Urinary bladder (tissue), 4 donors: ENCODE results near the gene ATP11A. TPM values are rescaled to one million over a fixed set of nuclear protein-coding genes. Genes with fewer than 3 reads are reported as not detected.
"Not testable (repeated sequence)": the region's sequence is repeated elsewhere in the genome, so short reads cannot be mapped to it uniquely, and the experiment has no call there.

Experiments
- DNase-seq: peaks from one replicate; pipeline ENCODE4 v3.0.0-alpha.2; 2015; ENCODE audit errors: extremely low spot score
- H3K27ac ChIP-seq: one replicate; pipeline ENCODE4 v1.5.1; 2013; ENCODE audit warnings: low read depth, mild to moderate bottlenecking, moderate library complexity
- H3K36me3 ChIP-seq: one replicate; pipeline ENCODE4 v1.6.1; 2013; ENCODE audit warnings: mild to moderate bottlenecking, moderate library complexity; ENCODE audit not compliant: insufficient read depth
- H3K4me1 ChIP-seq: one replicate; pipeline ENCODE4 v1.6.1; 2013; ENCODE audit warnings: mild to moderate bottlenecking, moderate library complexity; ENCODE audit not compliant: insufficient read depth
- H3K4me3 ChIP-seq: one replicate; pipeline ENCODE4 v1.5.1; 2013; ENCODE audit warnings: low read depth, low read length
- WGBS: extraction: QIAGEN DNeasy Blood & Tissue Kit; methylation state at CpG from one replicate; pipeline ENCODE4 v1.1.7; 2013; 5-methylcytosine and 5-hydroxymethylcytosine counted together
- polyA plus RNA-seq: library from polyadenylated mRNA; stranded (reverse); fragments of 200-250 nt; gene quantifications from one replicate; pipeline ENCODE4 v1.2.3, GENCODE V29; 2013
- total RNA-seq: library from RNA; depleted of rRNA; stranded (reverse); fragments of >200 nt; gene quantifications from one replicate; pipeline ENCODE4 v1.2.3, GENCODE V29; 2014
- donor health status: healthy with polysubstance abuse.
- donor health status: healthy.

Gene ATP11A
- total and polyA plus RNA-seq, 2 donors, result 11.4 to 26.2 TPM

DNA sequence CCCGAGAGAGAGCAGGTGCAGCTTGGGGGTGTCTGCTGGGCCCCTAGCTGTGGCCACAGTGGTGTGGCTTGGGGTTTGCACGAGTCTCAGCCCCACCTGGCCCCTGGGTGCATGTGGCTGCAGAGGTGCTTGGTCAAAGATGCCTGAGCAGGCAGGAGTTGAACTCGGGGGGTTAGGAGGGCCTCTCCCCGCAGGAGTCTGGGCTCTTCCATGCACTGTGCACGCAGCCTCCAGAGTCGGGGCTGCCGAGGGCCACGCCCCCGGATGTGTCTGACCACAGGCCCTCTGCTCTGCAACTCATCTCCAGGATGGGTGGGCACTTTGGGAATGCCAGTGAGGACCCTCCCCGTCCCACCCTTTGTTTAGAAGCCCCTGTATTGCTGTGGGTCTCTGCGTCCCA is 187.7 kb downstream of the ATP11A start:
- no peak for DNase-seq
- 93% methylated on average over 11 of the region's 11 CpGs for WGBS

DNA sequence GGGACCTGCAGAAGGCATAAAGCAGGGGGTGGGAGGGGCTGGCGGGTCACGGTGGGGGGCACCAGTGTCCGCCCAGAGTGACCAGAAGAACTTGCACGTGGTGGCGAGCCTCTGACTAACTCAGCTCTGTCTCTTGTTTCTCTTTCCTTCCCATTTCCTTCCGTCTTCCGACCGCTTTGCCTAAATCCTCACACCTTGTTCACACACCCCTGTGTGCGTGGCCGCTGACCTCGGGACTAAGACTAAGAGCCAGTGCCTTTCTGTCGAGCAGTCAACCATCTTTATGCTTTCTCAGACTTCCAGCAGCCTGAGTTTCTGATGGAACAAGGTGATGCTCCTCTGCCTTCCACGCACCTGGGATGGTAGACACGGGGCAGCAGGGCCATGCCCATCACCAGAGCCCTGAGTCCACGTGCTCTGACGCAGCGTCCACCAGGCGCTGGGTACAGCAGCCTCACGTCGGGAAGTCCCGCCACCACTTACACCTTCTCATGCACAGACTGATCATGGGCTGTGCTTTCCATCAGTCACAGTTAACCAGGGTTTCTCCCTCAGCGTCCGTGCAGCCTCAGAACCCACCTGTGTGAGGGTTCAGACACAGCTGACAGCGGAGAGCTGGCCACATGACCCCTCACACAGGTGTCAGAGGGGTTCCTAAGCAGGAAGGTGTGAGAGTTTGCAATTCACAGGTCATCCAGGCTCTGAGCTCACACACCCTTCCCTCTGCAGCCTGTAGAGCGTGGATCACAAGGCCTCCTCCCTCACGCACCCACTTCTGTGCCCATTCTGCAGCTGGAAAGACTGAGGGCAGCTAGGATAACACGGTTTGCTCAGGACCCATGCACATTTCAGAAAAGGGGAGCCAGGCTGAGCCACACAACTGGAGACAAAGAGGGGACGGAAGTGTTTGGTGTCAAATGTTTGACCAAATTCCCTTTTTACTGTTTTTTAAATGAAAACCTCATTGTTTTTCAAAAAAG is 188.4 kb downstream of the ATP11A start:
- DNase-seq, result no peak
- Histone ChIP-seq H3K36me3 (peaks cover 1% of the 10 kb centered on the region), H3K27ac (no peak overlapping the region), H3K4me1 (no peaks in the 10 kb centered on the region), H3K4me3 (no peak overlapping the region)
- 96% methylated on average over 28 of the region's 28 CpGs for WGBS

More for the DNA sequence above, 187.7 kb downstream of the ATP11A start:
- Histone ChIP-seq H3K4me3 (no peak overlapping the region), H3K36me3 (peaks cover 1% of the 10 kb centered on the region), H3K27ac (no peak overlapping the region), H3K4me1 (no peaks in the 10 kb centered on the region)

DNA sequence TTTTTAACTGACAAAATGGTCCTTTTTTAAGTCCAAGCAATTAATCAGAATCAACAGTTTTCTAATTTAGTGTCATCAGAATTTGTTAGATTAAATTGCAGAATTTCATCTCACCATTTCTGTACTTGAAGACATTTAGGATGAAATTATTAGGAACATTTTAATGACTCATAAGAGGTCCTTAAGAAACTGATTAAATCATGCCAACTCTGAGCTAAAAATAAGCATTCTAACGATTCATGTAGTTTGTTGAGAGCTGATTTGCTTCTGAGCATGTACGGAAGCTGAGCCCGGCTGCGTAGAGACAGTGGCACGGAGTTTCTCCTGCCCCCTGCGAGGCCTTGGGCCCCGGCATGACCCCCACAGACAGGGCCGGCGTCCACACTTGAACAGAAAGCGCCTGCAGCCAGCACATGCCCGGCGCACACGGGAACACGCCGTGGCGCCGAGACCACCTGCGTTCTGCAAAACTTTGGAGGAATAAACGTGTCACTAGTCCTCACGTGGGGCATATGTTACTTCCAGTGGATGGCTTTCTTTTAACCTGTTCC is 189.5 kb downstream of the ATP11A start:
- WGBS, result 79% methylated on average over 20 of the region's 20 CpGs
- Histone ChIP-seq H3K27ac (no peak overlapping the region), H3K4me1 (no peaks in the 10 kb centered on the region), H3K36me3 (peaks cover 1% of the 10 kb centered on the region), H3K4me3 (no peak overlapping the region)
- no peak for DNase-seq

DNA sequence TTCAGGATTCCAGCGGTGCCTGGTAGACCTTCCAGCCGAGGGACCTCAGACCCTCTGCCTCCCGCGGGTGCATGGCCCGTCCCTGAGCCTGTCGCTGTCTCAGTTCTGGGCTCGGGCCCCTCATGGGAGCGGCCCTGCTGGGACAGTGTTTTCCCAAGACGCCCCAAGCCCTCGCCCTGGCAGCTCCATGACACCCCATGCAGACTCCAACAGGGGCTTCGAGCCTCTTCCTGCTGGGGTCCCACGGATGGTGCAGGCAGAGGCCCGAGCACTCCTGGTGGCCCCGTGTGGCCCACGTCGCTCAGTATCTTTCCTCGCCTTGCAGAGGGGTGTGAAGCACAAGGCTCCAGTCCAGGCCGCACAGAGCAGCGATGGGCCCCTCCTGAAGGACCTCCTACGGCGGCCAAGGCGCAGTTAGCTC is 190.4 kb downstream of the ATP11A start:
- H3K4me3 ChIP-seq, result no peak overlapping the region
- no peaks in the 10 kb centered on the region for H3K4me1 ChIP-seq
- DNase-seq, result no peak
- WGBS, result 97% methylated on average over 22 of the region's 22 CpGs
- H3K27ac ChIP-seq, result no peak overlapping the region
- H3K36me3 ChIP-seq, result peaks cover 1% of the 10 kb centered on the region

DNA sequence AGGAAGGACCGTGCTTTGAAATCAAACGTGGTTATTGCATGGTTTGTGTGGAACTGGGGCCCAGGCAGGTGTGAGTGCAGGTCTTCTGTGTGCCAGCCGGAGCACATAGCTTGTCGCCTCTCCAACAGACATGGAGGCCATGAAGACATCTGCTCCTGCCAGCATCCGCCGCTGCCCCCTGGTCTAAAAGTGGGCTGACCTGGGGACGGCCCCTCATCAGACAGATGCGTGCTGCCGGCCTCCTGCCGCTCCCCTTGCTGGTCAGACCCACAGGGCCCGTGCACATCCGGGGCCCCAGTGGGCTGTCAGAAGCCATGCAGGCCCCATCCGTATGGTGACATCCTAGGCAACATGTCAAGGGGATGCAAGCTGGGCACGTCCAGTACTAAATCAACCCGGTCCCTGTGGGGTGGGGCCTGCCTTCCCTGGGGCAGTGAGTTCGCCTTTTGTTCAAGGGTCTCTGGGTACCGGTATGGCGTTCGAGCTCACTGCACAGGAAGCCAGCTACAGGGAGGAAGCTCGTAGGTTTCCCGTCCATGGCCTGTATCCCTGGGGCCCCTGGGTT is 191.2 kb downstream of the ATP11A start:
- H3K4me1 ChIP-seq, result no peaks in the 10 kb centered on the region
- 91% methylated on average over 21 of the region's 21 CpGs for WGBS
- DNase-seq, result no peak
- H3K4me3 ChIP-seq, result no peak overlapping the region
- H3K36me3 ChIP-seq, result peaks cover 1% of the 10 kb centered on the region
- H3K27ac ChIP-seq, result no peak overlapping the region

DNA sequence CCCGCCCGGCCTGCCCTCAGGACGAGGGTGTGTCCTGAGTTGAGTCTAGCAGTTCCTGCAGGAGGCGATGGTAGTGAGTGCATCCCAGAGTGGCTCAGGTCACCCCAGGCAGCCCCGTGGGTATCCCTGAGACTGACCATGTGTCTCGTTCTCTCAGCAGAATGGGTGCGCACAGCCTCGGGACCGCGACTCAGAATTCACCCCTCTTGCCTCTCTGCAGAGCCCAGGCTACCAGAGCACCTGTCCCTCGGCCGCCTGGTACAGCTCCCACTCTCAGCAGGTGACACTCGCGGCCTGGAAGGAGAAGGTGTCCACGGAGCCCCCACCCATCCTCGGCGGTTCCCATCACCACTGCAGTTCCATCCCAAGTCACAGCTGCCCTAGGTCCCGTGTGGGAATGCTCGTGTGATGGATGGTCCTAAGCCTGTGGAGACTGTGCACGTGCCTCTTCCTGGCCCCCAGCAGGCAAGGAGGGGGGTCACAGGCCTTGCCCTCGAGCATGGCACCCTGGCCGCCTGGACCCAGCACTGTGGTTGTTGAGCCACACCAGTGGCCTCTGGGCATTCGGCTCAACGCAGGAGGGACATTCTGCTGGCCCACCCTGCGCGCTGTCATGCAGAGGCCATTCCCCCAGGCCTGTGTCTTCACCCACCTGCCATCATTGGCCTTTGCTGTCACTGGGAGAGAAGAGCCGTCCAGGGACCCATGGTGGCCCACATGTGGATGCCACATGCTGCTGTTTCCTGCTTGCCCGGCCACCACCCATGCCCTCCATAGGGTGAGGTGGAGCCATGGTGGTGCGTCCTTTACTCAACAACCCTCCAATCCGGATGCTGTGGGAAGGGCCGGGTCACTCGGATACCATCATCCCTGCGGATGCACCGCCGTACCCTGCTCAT is 192.1 kb downstream of the ATP11A start:
- H3K4me3 ChIP-seq, result no peak overlapping the region
- no peak for DNase-seq
- no peaks in the 10 kb centered on the region for H3K4me1 ChIP-seq
- no peaks in the 10 kb centered on the region for H3K36me3 ChIP-seq
- WGBS, result 91% methylated on average over 35 of the region's 35 CpGs
- no peak overlapping the region for H3K27ac ChIP-seq

DNA sequence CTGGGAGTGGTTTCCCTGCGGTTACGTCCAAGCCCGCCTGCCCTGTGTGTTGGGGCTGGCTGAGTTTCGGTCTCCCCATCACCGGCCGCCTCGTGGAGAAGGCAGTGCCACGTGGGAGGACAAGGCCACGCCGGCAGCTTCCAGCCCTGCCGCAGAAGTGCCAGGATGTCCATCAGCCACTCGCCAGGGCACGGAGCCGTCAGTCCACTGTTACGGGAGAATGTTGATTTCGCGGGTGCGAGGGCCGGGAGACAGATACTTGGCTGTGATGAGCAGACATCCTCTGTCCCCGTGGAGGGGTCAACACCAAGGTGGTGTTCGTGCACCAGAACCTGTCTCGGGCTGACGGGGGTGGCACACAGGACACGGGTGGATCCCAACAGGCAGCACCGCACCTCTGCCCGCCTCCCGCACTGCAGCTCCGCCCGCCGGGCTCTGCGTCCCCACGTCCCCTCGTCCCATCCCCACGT is 192.8 kb downstream of the ATP11A start:
- Histone ChIP-seq H3K27ac (no peak overlapping the region), H3K36me3 (no peaks in the 10 kb centered on the region), H3K4me3 (no peak overlapping the region), H3K4me1 (no peaks in the 10 kb centered on the region)
- WGBS, result 96% methylated on average over 34 of the region's 34 CpGs
- no peak for DNase-seq

DNA sequence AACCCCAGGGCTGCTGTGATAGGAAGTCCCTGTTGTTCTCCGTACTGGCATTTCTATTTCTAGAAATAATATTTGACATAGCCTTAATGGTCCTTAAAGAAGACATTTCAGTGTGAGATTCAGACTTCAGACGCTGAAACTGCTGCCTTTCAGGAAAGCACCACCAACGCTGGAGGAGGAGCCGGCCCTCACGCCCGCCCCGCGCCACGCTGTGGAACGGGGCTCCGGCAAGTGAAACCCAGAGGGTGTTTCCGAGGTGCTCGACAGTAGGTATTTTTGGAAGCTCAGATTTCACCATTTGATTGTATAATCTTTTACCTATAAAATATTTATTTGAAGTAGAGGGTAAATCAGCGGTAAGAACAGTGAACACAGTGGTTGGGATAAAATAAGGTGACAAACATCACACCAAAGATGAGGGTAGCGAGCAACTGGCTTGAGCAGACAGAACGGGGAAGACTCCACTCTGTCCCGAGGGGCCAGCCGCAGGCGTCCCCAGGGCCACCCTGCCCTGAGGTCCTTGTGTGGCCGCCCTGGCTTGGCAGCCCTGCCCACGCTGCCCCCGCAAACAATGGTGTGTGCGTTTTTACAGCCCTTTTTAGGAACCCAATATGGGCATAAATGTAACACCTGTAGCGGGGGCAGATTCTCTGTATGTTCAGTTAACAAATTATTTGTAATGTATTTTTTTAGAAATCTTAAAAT is 193.6 kb downstream of the ATP11A start:
- Histone ChIP-seq H3K27ac (no peak overlapping the region), H3K36me3 (no peaks in the 10 kb centered on the region), H3K4me3 (no peak overlapping the region), H3K4me1 (no peaks in the 10 kb centered on the region)
- DNase-seq, result no peak
- 93% methylated on average over 24 of the region's 24 CpGs for WGBS

DNA sequence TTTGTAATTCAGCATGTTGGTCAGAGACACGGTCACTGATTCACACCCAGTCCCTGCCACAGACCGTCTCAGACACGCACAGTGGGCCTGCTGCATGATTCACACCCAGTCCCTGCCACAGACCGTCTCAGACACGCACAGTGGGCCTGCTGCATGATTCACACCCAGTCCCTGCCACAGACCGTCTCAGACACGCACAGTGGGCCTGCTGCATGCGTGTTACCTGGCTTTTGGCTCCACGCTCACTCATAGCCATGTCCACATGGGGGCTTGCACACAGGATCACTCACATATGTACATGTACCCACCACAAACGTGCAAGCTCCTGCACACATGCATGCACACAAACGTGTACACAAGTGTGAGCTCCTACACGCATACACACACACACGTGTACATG is 194.9 kb downstream of the ATP11A start:
- not testable (repeated sequence) for DNase-seq, H3K36me3 ChIP-seq, H3K4me3 ChIP-seq, H3K27ac ChIP-seq, H3K4me1 ChIP-seq
- 93% methylated on average over 13 of the region's 13 CpGs for WGBS

DNA sequence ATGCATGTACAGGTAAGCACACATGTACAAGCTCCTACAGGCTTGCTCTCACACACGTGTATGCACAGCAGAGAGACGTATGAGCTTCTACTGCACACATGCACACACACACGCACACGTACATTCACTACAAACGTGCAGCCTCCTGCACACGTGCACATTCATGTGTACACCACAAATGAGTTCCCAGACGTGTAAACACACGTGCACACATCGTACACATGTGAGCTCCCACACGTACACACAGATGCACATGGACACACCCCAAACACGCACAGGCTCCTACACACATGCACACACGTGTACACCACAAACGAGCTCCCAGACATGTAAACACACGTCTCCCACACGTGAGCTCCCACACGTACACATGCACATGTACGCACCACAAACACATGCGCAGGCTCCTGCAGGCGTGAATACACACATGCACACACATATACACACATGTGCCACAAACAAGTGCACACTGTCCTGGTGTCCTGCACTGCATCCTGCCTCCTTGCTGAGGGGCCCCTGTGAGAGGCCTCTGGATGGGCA is 195.5 kb downstream of the ATP11A start:
- Histone ChIP-seq H3K4me1 (no peaks in the 10 kb centered on the region), H3K27ac (no peak overlapping the region), H3K36me3 (no peaks in the 10 kb centered on the region), H3K4me3 (no peak overlapping the region)
- no peak for DNase-seq
- WGBS, result 85% methylated on average over 19 of the region's 19 CpGs

DNA sequence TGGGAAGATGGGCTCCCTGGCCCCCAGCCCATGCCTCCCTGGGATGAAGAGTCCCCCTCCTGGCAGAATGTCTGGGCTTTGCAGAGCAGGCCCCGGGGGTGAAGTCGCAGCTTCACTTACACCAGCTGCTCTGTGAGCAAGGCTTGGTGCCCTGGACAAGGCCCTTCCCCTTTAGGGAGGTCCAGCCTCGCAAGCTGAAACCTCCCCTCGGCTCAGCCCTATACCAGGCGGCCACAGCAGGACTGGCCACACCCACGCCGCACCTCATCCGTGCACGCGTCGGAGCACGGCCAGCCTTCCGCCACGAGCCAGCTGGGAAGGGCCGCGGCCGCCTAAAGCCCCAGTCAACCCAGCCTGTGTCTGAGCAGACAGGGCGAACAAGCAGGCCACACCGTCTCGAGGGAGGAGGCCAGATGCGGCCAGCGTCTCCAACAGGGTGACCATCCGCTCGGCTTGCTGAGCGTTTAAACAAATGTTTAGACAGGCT is 196.0 kb downstream of the ATP11A start:
- WGBS, result 6% methylated on average over 25 of the region's 25 CpGs
- no peak overlapping the region for H3K4me3 ChIP-seq
- no peak overlapping the region for H3K27ac ChIP-seq
- no peaks in the 10 kb centered on the region for H3K4me1 ChIP-seq
- H3K36me3 ChIP-seq, result no peaks in the 10 kb centered on the region
- peak; percentile 52 for DNase-seq

DNA sequence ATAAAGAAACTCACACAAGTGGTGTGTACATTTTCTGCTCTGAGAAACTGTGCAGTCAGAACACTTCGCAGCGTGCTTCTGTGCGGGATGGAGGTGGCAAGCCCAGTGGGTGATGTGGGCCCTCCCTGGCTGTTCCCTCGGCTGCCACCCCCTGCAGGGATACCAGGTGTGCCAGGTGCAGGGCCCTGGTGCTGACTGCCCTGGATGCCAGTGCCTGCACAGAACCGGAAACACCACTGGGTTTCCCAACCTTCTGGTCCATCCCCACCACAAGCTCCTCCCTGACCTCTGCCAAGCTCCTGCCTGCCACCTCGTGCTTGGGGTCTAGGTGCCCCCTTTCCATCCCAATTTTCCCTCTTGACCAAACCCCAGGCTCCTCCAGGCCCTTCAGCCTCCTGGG is 197.3 kb downstream of the ATP11A start:
- Histone ChIP-seq H3K36me3 (no peaks in the 10 kb centered on the region), H3K4me3 (no peak overlapping the region), H3K4me1 (no peaks in the 10 kb centered on the region), H3K27ac (no peak overlapping the region)
- no peak for DNase-seq
- WGBS, result 93% methylated on average over 6 of the region's 6 CpGs
